ENCODE data around the gene NHS.

NHS gene

GRCh38 chrX:17560385-17560784, 185.4 kb downstream of the NHS start:
- TF ChIP-seq REST (IDR thresholded peaks at IDR 0.05; ENCODE audit: insufficient read depth in 1 of 2, low read depth in 2 of 2, low read length in 2 of 2) (no peak), FOXP2 (optimal IDR thresholded peaks at IDR 0.05; ENCODE audit: borderline replicate concordance, extremely low read depth, extremely low read length, insufficient read depth) (no peak), SIN3A (IDR thresholded peaks at IDR 0.05; ENCODE audit: borderline replicate concordance, insufficient read depth, low read length) (no peak), POLR2AphosphoS5 (IDR thresholded peaks at IDR 0.05; ENCODE audit: low read depth, low read length) (no peak), TAF1 (IDR thresholded peaks at IDR 0.05; ENCODE audit: borderline replicate concordance, insufficient read depth, low read length) (no peak)

- TF ChIP-seq TAF1 (IDR thresholded peaks at IDR 0.05; ENCODE audit: borderline replicate concordance, insufficient read depth, low read length) = no peak
- TF ChIP-seq FOXP2 (optimal IDR thresholded peaks at IDR 0.05; ENCODE audit: borderline replicate concordance, extremely low read depth, extremely low read length, insufficient read depth) = no peak
- TF ChIP-seq POLR2AphosphoS5 (IDR thresholded peaks at IDR 0.05; ENCODE audit: low read depth, low read length) = no peak
- no peak for TF ChIP-seq SIN3A (IDR thresholded peaks at IDR 0.05; ENCODE audit: borderline replicate concordance, insufficient read depth, low read length)
- TF ChIP-seq REST (IDR thresholded peaks at IDR 0.05; ENCODE audit: insufficient read depth in 1 of 2, low read depth in 2 of 2, low read length in 2 of 2) = no peak
Measured at GRCh38 chrX:17563076-17563475, 188.1 kb downstream of the NHS start.

- TF ChIP-seq POLR2AphosphoS5 (IDR thresholded peaks at IDR 0.05; ENCODE audit: low read depth, low read length) (no peak), TAF1 (IDR thresholded peaks at IDR 0.05; ENCODE audit: borderline replicate concordance, insufficient read depth, low read length) (no peak), REST (IDR thresholded peaks at IDR 0.05; ENCODE audit: insufficient read depth in 1 of 2, low read depth in 2 of 2, low read length in 2 of 2) (no peak), FOXP2 (optimal IDR thresholded peaks at IDR 0.05; ENCODE audit: borderline replicate concordance, extremely low read depth, extremely low read length, insufficient read depth) (no peak), SIN3A (IDR thresholded peaks at IDR 0.05; ENCODE audit: borderline replicate concordance, insufficient read depth, low read length) (no peak)
Measured at GRCh38 chrX:17563515-17563914, 188.5 kb downstream of the NHS start.

- no peak for TF ChIP-seq TAF1 (IDR thresholded peaks at IDR 0.05; ENCODE audit: borderline replicate concordance, insufficient read depth, low read length)
- TF ChIP-seq POLR2AphosphoS5 (IDR thresholded peaks at IDR 0.05; ENCODE audit: low read depth, low read length) = no peak
- TF ChIP-seq REST (IDR thresholded peaks at IDR 0.05; ENCODE audit: insufficient read depth in 1 of 2, low read depth in 2 of 2, low read length in 2 of 2) = no peak
- TF ChIP-seq FOXP2 (optimal IDR thresholded peaks at IDR 0.05; ENCODE audit: borderline replicate concordance, extremely low read depth, extremely low read length, insufficient read depth) = no peak
- no peak for TF ChIP-seq SIN3A (IDR thresholded peaks at IDR 0.05; ENCODE audit: borderline replicate concordance, insufficient read depth, low read length)
Measured at GRCh38 chrX:17564689-17565409, 189.8 kb downstream of the NHS start.

All from PFSK-1 (cell line).